ENCODE data around the gene CST4.

- TF ChIP-seq MAX (CRISPR knock-in tag; IDR thresholded peaks at IDR 0.05), result no peak
- no peak for TF ChIP-seq CTCF (IDR thresholded peaks at IDR 0.05)
- no peak for TF ChIP-seq ZBTB43 (CRISPR knock-in tag; IDR thresholded peaks at IDR 0.05)
- no peak for TF ChIP-seq AR (CRISPR knock-in tag; IDR thresholded peaks at IDR 0.05)
- TF ChIP-seq NR2C2 (CRISPR knock-in tag; IDR thresholded peaks at IDR 0.05), result no peak
- no peak for TF ChIP-seq ZNF121 (CRISPR knock-in tag; IDR thresholded peaks at IDR 0.05)
- no peak for TF ChIP-seq USF1 (CRISPR knock-in tag; IDR thresholded peaks at IDR 0.05)
- no peak for TF ChIP-seq IRF1 (CRISPR knock-in tag; IDR thresholded peaks at IDR 0.05)
- TF ChIP-seq TEAD1 (CRISPR knock-in tag; IDR thresholded peaks at IDR 0.05), result no peak
- no peak for TF ChIP-seq ZNF532 (CRISPR knock-in tag; IDR thresholded peaks at IDR 0.05; ENCODE audit: borderline replicate concordance)
- no peak for TF ChIP-seq RELA (CRISPR knock-in tag; IDR thresholded peaks at IDR 0.05; ENCODE audit: borderline replicate concordance)
- TF ChIP-seq CREB1 (CRISPR knock-in tag; IDR thresholded peaks at IDR 0.05), result no peak
- no peak for TF ChIP-seq SMAD3 (CRISPR knock-in tag; IDR thresholded peaks at IDR 0.05; ENCODE audit: borderline replicate concordance)
- TF ChIP-seq STAT6 (CRISPR knock-in tag; conservative IDR thresholded peaks at IDR 0.05; ENCODE audit: low read depth), result no peak
These were observed 34.1 kb downstream of the CST4 start for GRCh38 chr20:23654717-23655116.

Data from WTC11 (cell line).